Skin epidermis (tissue), 12 donors: ENCODE measurements around the gene PRR18.

Experiments used
- H3K27ac ChIP-seq, 21 experiments: fragments of 200-600 bp; sonication (generic) in 11 of 21; one replicate each; pipeline ENCODE4 v1.5.0; 2020; ENCODE audit warnings: mild to moderate bottlenecking in 3 of 21, inconsistent platforms in 2 of 21, moderate library complexity in 2 of 21
- H3K4me3 ChIP-seq, 7 experiments: fragments of 200-600 bp; sonication (generic) in 2 of 7; one replicate each; pipeline ENCODE4 v1.5.0; 2020; ENCODE audit warnings: inconsistent platforms in 2 of 7, mild to moderate bottlenecking in 2 of 7, moderate library complexity in 1 of 7

Gene PRR18

DNA sequence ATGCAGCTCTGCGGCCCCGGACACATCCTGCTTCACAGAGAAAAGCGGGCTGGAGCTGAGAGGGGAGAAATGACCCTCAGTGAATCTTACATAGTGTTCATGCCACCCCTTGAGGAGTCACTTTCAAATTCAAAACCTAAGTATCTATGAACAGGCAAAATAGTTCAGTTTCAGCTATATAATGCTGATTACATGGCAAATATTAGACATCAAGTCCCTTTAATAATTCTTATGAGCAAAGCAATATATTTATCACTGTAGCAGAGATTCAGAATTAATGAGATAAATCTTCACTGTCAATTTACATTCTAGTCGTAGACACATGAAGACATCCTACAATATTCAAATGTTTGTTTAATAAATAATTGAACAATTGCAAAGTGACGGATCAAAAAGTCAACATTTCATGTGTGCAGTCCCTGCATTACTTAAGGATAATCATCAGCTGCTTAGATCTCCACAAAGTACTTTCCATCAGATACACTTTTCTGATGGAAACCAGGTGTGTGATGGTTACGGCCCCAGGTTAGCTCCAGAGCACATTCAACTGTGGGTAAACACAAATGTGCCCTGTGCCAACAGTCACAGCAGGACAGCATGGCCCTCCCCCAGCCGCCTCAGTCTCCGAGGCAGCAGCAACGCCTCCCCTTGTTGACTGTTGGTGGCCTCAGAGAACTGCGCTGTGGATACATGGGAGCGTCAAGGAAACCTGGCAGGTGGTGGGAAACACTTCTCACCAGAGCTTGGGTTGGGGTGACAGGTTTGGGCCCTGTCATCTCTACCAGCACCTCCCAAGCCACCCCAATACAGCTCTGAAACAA lies 787 bp upstream of the PRR18 start:
- H3K27ac ChIP-seq, result no peak overlapping the region
- peak overlapping the region in 1 of 7 experiments; percentile 43 for H3K4me3 ChIP-seq

DNA sequence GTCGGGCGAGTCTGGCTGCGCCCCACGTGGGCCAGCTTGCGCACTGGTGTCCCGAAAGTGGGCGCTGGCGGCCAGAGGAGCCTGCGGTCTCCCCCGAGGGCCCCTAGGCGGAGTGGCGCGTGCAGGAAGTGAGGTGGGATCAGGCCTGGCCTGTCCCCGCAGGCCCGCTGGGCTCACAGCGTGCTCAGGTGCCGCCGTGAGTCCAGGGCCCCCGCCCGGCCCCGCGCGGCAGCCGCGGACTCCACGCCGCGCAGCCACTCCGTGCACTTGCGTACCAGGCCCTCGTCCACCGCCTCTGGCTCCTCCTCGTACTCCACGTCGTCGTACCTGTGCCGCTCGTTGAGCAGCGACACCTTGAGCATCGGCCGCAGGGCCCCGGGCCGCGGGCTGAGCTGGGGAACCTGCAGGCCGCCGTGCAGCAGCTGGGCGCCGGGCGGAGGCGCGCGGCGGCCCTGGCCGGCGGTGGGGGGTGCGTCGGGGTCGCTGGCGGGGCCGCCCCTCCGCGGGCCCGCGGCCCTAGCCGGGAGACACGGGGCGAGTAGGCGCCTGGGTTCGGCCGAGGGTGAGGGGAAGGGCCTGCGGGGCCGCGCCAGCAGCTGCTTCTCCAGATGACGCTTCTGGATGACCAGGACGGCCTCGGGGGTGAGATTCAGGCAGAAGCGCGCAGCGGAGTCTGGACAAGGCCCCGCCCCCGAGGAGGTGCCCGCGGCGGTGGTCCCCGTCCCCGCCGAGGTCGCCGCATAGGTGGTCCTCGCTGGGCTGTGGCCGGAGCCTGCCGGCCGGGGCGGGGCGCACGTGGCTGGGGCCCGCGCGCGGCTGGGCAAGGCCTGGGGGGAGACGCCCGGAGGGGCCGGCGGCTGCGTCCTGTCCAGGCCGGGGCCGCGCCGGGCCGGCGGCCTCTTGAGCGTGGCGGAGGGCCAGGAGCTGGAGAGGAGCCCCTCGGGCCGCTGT lies 835 bp downstream of the PRR18 start:
- H3K27ac ChIP-seq, result no peak overlapping the region

DNA sequence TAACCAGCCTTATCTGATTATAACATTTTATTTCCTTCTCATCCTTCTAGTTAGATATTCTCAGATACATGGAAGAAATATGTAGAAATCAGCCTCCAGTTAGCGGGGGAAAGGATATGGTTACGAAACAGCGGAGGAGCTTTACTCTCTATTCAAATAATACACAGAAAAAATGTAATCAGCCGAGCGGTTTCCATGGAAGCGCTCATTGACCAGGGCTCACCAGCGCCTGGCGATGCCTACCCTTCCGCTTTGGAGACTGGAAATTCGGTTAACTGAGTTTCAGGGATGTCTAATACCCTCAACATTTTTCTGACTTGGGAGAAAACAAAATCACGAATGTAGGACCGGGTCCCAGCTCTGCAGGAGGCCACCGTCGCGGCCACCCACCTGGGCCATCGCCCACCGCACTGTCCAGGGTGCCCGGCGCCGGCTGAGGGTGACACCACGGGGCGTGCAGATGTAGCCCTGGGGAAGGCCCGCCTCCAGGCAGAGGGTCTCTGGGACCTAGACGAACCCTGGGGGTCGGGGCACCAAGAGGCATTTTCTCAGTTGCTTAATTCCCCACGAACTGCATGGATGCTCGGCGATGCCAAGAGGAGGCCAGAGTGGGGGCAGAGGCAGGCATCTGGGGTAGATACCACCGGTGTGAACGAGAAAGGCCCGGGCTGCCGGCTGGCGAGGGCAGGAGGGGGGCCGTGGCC lies 1.7 kb downstream of the PRR18 start:
- Histone ChIP-seq H3K27ac (no peak overlapping the region), H3K4me3 (peak overlapping the region in 2 of 7 experiments; percentile 10 to 43)

More for the DNA sequence above, 835 bp downstream of the PRR18 start:
- peak overlapping the region in 6 of 7 experiments; percentile 1 to 43 (median 26) for H3K4me3 ChIP-seq

DNA sequence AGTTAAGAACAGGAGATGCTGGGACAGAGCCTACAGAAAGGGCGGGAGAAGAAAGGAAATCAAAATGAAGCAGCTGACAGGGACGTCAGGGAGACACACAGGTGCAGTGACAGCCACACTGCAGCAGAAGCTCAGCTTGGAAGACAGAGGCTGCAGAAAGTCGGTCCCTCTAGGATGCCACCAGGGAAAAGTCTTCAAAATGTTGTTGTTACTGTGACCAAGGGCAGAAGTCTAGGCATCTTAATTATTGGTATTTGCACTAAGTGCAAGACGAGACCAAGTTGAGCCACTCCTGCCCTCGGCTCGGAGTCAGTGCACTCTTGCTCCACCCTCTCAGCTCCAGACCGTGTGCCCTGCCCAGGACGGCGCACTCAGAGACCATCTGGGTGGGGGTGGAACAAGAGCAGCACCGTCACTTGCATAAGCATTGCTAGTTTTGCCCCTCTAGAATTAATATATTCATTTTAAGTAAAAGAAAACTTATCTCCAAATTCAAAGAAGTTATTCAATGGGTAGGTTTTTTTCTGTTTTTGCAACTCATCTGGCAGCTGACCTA lies 2.6 kb downstream of the PRR18 start:
- Histone ChIP-seq H3K4me3 (no peak overlapping the region), H3K27ac (no peak overlapping the region)

DNA sequence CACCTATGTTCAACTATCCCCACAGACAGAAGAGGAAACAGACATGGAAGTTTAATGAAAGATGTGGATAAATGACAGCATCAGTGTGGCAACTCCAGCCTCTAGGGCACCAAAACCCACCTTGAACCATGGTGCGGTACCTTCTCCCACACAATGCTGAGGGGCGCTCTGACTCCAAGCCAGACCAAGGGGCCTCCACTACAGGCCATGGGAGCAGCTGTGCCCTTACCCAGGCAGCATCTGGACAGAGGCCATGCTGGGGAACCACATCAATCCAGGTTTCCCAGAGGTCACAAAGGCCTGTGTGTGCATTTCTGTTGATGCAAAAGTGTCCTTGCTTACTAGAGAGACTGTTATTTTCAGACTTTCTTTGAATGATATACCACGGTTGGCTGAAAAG lies 4.1 kb downstream of the PRR18 start:
- H3K27ac ChIP-seq, result no peak overlapping the region
- H3K4me3 ChIP-seq, result no peak overlapping the region

DNA sequence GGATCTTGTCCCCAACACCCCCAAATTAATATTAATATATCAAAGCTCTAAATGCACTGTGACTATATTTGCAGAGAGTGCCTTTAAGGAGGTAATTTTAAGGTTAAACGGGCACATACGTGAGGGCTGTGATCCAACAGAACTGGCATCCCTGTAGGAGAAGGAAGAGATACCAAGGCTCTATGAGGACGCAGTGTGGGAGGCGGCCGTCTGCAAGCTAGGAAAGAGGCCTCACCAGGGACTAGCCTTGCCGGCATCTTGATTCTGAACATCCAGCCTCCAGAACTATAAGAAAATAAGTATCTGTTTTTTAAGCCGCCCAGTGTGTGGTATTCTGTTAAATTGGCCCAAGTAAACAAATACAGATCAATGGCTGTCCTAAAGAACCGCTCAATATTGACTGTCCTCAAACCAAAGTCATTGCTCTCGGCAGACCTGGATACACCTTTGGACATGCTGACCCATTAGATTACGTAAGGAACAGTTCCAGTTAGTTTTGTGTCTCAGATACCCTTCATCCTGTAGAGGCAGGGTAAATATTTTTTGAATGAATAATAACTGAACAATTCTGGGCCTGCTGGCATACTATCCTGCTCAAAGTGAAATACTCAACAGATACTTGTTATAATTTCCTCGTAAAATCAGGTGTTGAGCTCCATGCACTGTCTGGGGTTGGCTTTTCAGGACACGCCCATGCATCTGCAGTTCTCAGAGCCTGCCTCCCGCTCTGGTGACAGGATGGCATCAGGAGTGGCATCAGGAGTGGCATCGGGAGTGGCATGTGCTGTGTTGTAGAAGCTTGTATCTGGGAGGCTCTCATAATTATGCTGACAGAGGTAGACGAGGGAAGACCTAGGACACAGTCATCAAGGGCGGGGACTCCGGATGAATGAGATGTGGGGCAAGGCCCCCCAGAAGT lies 6.3 kb downstream of the PRR18 start:
- Histone ChIP-seq H3K4me3 (no peak overlapping the region), H3K27ac (no peak overlapping the region)

DNA sequence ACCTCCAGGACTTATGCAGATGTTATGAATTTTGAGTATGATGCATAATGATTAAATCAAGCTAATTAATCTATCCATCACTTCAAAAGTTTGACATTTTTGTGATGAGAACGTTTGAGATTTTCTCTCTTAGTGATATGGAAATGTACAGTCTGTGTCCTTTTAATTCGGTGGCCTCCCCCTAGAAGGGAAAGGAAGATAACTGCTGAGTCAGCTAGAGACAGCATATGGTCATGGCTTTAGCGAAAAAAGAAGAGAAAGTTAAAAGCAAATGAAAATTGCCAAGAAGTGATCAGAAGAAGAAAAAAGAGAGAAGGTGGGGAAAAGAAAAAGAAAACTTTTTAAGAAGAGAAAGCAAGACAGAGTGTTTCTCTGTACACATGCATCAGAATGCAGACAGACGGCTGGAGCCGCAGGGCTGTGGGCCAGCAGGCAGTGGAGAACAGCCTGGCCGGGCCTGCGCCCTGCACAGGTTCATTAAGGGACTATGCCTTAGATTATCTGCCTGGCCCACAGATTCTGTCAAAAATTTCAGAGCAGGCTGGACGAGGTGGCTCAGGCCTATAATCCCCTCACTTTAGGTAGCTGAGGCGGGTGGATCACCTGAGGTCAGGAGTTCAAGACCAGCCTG lies 7.7 kb downstream of the PRR18 start:
- no peak overlapping the region for H3K4me3 ChIP-seq
- H3K27ac ChIP-seq, result no peak overlapping the region

DNA sequence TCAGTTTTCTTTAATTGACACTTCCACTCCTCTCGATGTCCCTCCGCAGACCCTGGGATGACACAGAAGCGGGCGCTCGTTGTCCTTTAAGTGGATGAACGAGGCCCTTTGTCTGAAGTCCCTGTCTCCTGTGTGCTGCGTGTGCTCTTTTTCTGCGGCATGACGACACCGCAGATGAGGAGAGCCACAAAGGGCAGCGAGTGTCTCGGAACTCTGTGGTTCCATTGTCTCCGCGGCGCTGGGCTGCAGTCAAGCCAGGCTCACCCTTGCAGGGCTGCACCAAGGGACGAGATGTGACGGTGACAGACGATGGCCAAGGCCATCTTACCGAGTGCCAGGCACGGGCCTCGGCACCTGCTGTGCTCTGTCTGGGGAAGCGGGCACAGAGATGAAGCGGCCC lies 10.6 kb downstream of the PRR18 start:
- Histone ChIP-seq H3K27ac (no peak overlapping the region), H3K4me3 (no peak overlapping the region)

DNA sequence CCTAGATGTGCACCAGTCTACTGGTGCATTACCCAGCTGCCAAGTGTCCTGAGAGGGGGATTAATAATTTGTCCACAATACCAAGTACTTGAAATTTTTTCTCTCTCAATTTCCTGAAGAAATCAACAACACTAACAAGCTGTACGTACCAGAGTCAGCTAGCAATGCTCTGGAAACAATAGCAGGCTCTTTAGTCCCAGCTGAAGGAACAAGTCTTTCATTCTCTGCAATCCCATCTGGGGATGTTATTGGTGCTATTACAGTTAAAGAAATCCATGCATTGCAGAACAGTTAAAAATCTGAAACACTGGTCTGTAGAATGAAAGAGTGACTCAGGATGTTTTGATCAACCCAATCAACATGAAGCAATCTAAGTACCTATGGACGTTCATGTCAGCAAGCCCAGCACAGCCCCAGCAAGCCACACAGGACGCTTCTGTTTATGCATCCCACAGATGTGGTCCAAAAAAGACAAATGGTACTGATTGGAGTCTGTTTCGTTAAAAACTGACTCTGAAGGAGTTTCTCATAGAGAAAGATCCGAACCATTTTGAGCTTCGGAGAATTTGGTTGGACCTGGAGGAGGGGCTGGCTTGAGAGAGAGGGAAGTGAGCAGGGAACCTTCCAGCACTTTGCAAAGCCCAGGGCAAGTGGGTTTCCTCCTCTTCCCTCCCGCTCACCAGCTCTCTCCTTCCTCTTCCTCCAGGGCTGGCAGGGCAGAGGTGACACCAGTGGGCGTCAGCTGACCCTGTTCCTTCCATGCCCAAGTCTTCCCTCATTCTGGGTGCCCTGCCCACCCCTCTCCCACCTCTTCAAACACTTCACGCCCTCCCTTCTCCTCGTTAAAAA lies 11.9 kb downstream of the PRR18 start:
- H3K4me3 ChIP-seq, result no peak overlapping the region
- H3K27ac ChIP-seq, result no peak overlapping the region

DNA sequence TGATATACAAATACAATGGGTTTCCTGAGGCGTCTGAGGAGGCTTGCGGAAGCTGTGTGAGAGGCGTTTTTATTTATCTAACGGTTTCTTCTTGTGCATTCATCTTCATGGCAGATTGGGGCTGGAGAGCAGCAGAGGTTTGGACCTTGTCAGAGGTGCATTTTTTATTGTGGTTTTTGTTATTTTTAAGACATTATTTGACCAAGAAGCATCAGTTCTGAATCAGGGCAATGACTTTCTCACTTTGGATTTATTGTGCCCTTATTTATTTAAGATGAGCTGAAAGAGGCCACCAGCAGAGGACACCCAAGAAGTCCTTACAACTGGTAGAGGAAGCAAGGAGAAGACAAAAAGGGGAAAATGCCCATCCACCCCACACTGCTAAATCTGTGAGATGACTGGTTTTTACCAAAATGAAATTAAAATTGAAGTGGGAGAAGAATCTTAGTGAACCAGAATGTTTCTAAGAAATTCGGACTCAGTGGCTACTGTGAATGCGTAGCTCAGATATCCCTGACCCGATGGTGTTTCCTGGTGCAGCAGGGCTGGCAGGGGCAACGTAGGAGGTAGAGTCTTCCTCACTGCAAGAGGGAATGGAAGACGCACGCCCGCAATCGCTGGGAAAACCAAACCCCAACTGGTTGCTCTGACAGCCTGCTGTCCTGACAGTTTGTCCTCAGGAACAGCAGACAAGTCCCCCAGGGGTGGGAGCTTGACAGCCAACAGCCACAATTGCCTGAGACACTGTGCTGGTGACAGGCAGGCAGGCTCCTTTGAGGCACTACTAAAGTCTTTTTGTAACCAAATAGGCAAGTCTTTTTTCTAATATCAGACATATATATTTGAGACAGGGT lies 14.2 kb downstream of the PRR18 start:
- no peak overlapping the region for H3K27ac ChIP-seq

DNA sequence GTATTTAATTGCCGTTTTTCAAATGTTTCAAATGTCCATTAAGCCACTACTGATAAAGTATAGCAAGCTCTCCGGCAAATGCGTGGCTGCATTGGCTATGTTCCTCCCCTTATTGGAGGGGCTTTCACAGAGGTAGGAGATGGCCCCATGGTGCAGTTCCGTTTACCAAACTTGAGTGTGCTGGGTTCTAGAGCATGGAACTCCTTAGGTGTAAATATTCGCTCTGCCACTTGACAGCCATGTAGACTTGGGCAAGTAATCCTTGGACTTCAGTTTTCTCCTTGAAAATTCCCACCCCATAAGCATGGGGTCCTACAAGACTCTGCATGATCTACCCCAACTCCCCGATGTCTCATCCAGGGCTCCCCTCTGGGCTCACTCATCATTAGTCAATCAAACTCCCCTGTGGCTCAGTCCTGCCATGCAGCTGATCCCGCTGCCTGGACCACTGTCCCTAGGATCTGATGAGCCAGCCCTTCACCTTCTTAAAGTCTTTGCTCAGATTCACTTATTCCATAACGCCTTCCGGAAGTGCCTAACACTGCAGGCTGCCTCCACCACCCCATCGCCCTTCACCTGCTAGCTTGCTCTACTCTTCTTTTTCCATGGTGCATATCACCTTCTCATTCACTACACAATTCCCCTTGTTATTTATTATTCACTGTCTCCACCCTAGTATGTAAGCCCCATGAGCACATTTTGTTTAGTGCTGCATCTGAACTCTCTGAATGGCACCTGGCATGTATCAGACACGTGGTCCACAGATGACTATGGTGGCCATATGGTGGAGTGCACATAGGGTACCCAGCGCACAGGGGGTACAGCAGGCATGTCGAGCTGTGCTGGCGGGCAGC lies 18.8 kb downstream of the PRR18 start:
- H3K4me3 ChIP-seq, result no peak overlapping the region
- no peak overlapping the region for H3K27ac ChIP-seq

More for the DNA sequence above, 14.2 kb downstream of the PRR18 start:
- H3K4me3 ChIP-seq, result no peak overlapping the region

DNA sequence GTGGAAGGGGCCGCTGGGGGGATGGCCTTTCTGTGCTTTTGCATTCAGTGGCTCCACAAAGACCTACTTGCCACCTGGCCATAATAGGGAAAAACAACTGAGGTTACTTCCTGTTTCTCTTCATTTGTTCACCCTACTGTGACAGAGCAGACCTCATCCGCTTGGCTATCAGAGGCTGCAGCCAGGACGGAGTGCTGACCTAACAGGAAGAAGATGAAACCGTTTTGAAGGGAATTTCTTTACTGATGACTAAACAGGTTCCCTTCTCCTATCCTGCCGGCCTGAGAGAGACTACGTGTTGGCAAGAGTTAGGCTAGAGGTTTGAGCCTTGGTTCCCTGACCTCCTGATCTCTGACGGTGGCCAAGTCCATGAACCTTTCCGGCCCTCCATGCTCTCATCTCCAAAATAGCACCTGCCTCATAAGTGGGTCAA lies 21.3 kb downstream of the PRR18 start:
- H3K27ac ChIP-seq, result no peak overlapping the region
- H3K4me3 ChIP-seq, result no peak overlapping the region

DNA sequence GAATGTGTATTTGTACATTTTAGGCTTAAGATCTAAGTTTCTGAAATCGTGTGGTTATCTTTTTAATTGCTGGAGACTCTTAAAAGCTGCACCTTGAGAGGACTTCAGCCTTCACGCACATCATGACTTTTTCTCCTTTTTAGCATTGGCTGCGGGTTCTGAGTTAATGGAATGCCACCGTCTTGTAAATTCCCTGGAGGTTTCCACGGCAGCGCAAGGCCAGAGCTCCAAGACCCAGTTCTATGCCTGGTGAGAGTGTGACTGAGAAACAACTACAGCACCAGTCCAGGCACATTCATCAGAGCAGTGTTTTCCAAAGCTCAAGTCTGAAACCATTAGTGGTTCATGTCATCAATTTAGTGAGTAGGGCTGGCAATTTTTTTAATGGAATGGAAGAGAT lies 23.0 kb downstream of the PRR18 start:
- Histone ChIP-seq H3K27ac (no peak overlapping the region), H3K4me3 (no peak overlapping the region)

DNA sequence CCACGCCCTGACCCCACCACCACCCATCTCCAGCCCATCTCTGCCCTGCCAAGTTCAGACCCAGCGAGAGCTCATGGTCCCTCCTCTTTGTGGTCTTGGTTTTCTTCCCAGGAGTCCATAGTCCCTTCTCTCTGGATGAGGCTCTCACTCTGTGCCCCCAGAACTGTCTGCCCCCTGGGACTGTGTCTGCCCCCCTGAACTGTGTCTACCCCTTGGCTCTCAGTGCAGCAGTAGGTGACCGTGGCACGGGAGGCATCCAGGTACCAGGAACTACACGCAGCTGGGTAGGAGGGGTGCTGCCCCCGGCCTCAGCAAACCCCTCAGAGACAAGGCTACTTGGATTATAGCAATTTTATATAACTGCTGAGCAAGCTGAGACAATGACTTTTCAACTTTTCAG lies 23.6 kb downstream of the PRR18 start:
- no peak overlapping the region for H3K27ac ChIP-seq
- H3K4me3 ChIP-seq, result no peak overlapping the region

DNA sequence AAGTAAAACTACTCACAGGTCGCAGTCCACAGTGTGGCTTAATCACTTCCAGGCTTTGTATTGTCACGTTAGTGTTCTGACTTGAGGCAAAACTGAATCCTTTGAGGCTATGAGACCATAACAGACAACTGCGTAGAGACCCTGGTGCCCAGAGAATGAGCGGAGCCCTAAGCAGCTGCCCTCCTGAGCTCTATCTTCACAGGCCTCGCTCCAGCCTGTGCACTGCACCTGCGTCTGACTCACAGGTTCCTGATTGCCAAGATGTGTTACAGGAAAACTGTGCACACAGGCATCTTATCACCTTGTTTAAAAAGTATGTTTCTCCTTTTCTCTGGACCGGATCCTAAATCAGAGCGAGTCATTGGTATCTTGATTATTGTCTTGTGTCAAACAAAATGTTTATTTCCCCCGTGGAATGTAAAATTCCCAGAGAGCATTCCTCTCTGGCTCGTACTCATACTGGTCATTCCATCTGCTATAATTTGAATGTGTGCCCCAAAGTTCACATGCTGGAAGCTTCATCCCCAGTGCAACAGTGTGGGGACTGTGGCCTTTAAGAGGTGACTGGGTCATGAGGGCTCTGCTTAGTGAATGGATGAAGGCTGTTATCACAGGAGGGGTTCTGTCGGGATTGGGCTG lies 25.7 kb downstream of the PRR18 start:
- Histone ChIP-seq H3K27ac (no peak overlapping the region), H3K4me3 (no peak overlapping the region)
